GM21390 (cell line): ENCODE measurements around the gene FOXL2.

Experiments
- ATAC-seq: cut with Tn5 transposase; IDR thresholded peaks from one replicate; pipeline ENCODE4 v1.9.1; 2021; ENCODE audit not compliant: unreplicated experiment

The FOXL2 gene

GRCh38 chr3:138898708-138899107 lies 48.2 kb downstream of the FOXL2 start:
- no peak for ATAC-seq

- no peak for ATAC-seq
Measured at GRCh38 chr3:138898301-138898700, 48.6 kb downstream of the FOXL2 start.
